ENCODE measurements around the gene FAM83B. TPM values are rescaled to one million over a fixed set of nuclear protein-coding genes. Genes with fewer than 3 reads are reported as not detected.

FAM83B gene
- total RNA-seq, 1 donor from 2014 or later: not detected

GRCh38 chr6:54847799-54848597 is 1.4 kb downstream of the FAM83B start:
- no peak for DNase-seq (ENCODE audit: low read depth, low spot score)
- H3K9me3 Mint-ChIP-seq: peaks cover 4% of the 10 kb centered on the region
- peak overlapping the region; percentile 42 for H3K4me3 Mint-ChIP-seq
- H3K27me3 Mint-ChIP-seq (ENCODE audit: low read depth): peaks cover 68% of the 10 kb centered on the region
- no peaks in the 10 kb centered on the region for H3K36me3 Mint-ChIP-seq (ENCODE audit: low read depth)
- TF ChIP-seq CTCF (conservative IDR thresholded peaks at IDR 0.05): no peak
- no peak overlapping the region for H3K27ac Mint-ChIP-seq (ENCODE audit: unreplicated experiment)
- peaks cover 7% of the 10 kb centered on the region for H3K4me1 Mint-ChIP-seq

- Mint-ChIP-seq H3K4me1 (peaks cover 7% of the 10 kb centered on the region), H3K27me3 (ENCODE audit: low read depth) (peaks cover 52% of the 10 kb centered on the region), H3K27ac (ENCODE audit: unreplicated experiment) (no peak overlapping the region), H3K9me3 (peaks cover 4% of the 10 kb centered on the region), H3K36me3 (ENCODE audit: low read depth) (no peaks in the 10 kb centered on the region), H3K4me3 (peak overlapping the region; percentile 8)
- TF ChIP-seq CTCF (conservative IDR thresholded peaks at IDR 0.05): no peak
- DNase-seq (ENCODE audit: low read depth, low spot score): no peak
Measured at GRCh38 chr6:54850114-54850513, 3.5 kb downstream of the FAM83B start.

- Mint-ChIP-seq H3K27me3 (ENCODE audit: low read depth) (peaks cover 2% of the 10 kb centered on the region), H3K4me1 (no peaks in the 10 kb centered on the region), H3K27ac (ENCODE audit: unreplicated experiment) (no peak overlapping the region)
Measured at GRCh38 chr6:54856129-54856528, 9.6 kb downstream of the FAM83B start.

GRCh38 chr6:54860132-54860531 is 13.6 kb downstream of the FAM83B start:
- Mint-ChIP-seq H3K27ac (ENCODE audit: unreplicated experiment) (no peak overlapping the region), H3K4me3 (no peak overlapping the region)
- DNase-seq (ENCODE audit: low read depth, low spot score): no peak

More at GRCh38 chr6:54856129-54856528, 9.6 kb downstream of the FAM83B start:
- Mint-ChIP-seq H3K36me3 (ENCODE audit: low read depth) (no peaks in the 10 kb centered on the region), H3K4me3 (no peak overlapping the region), H3K9me3 (peaks cover 4% of the 10 kb centered on the region)
- no peak for DNase-seq (ENCODE audit: low read depth, low spot score)
- no peak for TF ChIP-seq CTCF (conservative IDR thresholded peaks at IDR 0.05)

GRCh38 chr6:54860739-54861138 is 14.2 kb downstream of the FAM83B start:
- no peak overlapping the region for H3K27ac Mint-ChIP-seq (ENCODE audit: unreplicated experiment)
- TF ChIP-seq CTCF (conservative IDR thresholded peaks at IDR 0.05): no peak
- peaks cover 3% of the 10 kb centered on the region for H3K9me3 Mint-ChIP-seq
- H3K27me3 Mint-ChIP-seq (ENCODE audit: low read depth): no peaks in the 10 kb centered on the region
- H3K4me3 Mint-ChIP-seq: no peak overlapping the region
- DNase-seq (ENCODE audit: low read depth, low spot score): no peak
- H3K36me3 Mint-ChIP-seq (ENCODE audit: low read depth): no peaks in the 10 kb centered on the region
- H3K4me1 Mint-ChIP-seq: no peaks in the 10 kb centered on the region

More at GRCh38 chr6:54860132-54860531, 13.6 kb downstream of the FAM83B start:
- Mint-ChIP-seq H3K9me3 (peaks cover 3% of the 10 kb centered on the region), H3K36me3 (ENCODE audit: low read depth) (no peaks in the 10 kb centered on the region), H3K27me3 (ENCODE audit: low read depth) (no peaks in the 10 kb centered on the region), H3K4me1 (no peaks in the 10 kb centered on the region)
- no peak for TF ChIP-seq CTCF (conservative IDR thresholded peaks at IDR 0.05)

Data from neural crest cell (in vitro differentiated cells).